ENCODE results near the gene LRGUK.

LRGUK gene, protein sequence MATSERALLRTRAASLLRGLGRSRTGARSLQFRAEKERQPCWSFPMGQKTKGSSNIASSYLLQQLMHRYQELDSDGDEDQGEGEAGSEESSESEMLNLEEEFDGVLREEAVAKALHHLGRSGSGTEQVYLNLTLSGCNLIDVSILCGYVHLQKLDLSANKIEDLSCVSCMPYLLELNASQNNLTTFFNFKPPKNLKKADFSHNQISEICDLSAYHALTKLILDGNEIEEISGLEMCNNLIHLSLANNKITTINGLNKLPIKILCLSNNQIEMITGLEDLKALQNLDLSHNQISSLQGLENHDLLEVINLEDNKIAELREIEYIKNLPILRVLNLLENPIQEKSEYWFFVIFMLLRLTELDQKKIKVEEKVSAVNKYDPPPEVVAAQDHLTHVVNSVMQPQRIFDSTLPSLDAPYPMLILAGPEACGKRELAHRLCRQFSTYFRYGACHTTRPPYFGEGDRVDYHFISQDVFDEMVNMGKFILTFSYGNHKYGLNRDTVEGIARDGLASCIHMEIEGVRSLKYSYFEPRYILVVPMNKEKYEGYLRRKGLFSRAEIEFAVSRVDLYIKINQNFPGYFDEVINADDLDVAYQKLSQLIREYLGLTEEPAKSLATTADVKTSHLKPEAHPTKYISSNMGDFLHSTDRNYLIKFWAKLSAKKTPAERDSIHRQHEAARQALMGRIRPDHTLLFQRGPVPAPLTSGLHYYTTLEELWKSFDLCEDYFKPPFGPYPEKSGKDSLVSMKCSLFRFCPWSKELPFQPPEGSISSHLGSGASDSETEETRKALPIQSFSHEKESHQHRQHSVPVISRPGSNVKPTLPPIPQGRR

DNA sequence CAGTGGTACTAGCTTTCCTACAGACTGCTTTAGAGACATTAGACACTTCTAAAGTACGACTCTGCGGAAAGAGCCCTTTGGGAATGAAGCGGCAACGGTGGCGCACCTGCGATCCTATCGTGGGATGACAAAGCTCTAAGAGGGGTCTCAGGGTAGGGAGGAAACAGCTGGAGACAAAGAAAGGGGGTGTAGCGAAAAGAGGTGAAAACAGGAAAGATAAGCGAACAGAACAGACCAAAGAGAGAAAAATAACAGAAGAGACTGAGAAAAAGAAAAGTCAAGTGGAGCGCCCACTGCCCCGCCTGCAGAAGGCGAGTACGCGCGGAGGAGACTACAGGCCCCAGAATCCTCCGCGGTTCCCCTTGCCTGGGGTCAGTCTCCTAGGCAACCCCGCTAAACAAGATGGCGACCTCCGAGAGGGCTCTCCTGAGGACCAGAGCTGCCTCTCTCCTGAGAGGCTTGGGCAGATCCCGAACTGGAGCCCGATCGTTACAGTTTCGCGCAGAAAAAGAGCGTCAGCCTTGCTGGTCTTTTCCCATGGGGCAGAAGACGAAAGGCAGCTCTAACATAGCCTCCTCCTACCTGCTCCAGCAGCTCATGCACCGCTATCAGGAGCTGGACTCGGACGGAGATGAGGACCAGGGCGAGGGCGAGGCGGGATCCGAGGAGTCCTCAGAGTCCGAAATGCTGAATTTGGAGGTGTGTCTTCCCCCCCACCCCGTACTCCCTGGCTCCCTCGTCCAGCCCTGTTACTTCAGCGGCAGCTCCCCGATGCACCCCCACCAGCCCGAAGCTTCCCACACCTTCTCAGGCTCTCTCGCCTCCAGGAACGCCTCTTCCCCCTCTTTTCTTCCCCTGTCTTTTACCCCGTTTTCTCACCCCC, at the start of gene LRGUK:
Gene LRGUK (plus strand): TSS at position 375 of the 883 bp plus-strand sequence. CDS start 28 bp downstream, at position 403.
- peak; percentile 94 for DNase-seq

DNA sequence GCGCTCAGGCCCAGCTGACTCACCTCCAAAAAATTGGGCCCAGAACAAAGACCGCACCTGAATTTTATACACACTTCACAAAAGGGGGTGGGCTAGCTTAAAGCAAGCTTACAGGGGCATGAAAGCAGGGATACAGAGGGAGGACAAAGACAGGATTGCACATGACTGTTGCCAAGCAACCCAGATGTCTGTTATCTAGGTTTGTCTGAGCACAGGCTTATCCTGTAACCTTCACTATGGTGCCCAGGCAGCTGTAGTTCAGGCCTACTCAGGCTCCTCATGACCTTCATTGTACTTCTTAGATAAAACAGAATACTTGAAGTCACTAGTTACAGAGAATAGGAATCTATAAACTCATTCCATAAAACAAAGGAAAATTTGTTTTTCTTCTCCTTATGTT, 49.6 kb upstream of the LRGUK start:
- DNase-seq: peak; percentile 7

DNA sequence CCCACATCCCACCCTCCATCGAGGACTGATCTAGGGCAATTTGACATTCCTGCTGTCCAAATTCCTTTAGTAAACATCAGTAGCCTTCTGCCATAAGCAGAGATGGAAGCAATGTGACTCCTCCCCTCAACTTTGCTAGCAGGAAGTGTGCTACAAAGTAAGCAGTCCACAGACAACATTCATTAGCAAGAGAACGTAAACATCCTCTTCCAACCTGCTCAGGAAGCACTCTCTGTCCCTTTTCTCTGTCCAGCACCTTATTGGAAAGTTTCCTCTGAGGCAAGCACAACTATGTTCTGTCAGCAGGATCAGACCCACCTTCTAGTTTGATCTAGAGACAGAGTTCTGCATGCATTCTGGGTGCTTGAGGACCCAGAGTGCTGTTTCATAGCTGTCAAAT, 48.1 kb upstream of the LRGUK start:
- no peak for DNase-seq

- no peak for DNase-seq
These were observed 45.4 kb upstream of the LRGUK start for GRCh38 chr7:134081695-134082094.

- no peak for DNase-seq
These were observed 43.2 kb upstream of the LRGUK start for GRCh38 chr7:134083766-134084487.

- no peak for DNase-seq
These were observed 42.5 kb upstream of the LRGUK start for GRCh38 chr7:134084488-134085144.

DNA sequence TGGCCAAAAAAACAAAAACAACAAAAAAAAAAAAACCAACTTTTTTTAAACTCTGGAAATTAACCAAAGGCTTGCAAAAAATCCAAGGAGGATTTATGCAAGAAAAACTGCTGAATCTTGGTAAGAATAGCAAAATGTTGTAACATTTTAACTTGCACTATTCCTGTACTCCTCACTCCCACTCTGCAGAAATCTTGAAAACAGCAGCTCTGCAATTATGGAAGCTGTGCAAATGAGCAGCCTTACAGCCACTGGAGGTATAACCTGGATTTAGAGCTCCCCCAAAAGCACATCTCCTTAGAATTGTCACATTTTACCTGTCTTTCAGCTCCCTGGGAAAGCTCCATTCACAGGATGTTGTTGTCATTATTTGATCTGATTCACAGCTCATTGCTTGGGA, 41.8 kb upstream of the LRGUK start:
- no peak for DNase-seq

DNA sequence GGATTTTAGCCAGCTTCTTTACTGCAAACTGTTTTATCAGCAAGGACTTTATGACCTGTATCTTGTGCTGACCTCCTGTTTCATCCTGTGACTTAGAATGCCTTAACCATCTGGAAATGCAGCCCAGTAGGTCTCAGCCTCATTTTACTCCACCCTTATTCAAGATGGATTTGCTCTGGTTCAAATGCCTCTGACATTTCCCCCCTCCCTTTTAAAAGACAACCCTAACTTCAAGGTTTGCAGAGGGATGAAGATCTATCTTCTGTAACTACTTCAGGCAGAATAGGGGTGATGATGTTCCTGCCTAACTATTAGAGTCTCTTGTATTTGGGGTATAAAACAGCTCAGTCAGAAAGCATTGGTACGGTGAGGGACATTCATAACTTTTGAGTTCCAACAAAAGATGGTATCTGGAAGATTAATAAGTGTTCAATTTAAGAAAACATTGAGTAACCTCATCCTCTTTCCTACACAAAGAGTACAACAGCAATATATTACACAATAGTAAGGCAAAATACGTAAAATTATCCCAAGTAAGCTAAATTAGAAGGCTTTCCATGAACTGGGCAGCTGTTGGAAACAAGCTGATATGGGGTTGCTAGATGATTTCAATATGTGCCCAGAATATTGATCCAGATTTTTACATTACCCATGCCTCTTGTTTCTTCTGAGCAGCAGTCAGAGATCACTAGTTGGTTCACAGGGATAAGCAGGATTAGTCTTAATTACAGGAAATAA, 40.0 kb upstream of the LRGUK start:
- DNase-seq: no peak

GRCh38 chr7:134088199-134088598, 38.9 kb upstream of the LRGUK start:
- DNase-seq: no peak

- no peak for DNase-seq
These were observed 37.7 kb upstream of the LRGUK start for GRCh38 chr7:134089446-134089845.

- DNase-seq: no peak
These were observed 29.1 kb upstream of the LRGUK start for GRCh38 chr7:134098072-134098471.

GRCh38 chr7:134101716-134102115, 25.4 kb upstream of the LRGUK start:
- peak; percentile 39 for DNase-seq

DNA sequence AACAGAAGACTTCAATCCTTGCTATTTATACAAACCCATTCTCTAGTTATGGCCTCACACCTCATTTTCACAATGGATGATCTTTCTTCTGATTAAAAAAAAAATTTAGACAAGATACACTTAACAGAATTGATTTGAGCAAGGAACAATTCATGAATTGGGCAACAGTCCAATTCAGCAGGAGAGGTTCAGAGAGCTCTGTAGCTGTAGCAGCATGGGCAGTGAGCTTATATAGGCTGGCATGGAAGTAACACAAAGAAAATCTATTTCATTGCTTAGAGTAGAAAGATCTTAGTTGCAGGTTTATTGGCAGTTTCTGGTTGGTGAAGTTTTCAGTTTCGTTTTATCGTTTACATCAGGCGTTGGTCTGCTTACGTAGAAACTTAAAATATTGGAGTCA, 23.0 kb upstream of the LRGUK start:
- DNase-seq: no peak

- DNase-seq: no peak
These were observed 21.3 kb upstream of the LRGUK start for GRCh38 chr7:134105841-134106240.

GRCh38 chr7:134108802-134109201, 18.3 kb upstream of the LRGUK start:
- DNase-seq: no peak

DNA sequence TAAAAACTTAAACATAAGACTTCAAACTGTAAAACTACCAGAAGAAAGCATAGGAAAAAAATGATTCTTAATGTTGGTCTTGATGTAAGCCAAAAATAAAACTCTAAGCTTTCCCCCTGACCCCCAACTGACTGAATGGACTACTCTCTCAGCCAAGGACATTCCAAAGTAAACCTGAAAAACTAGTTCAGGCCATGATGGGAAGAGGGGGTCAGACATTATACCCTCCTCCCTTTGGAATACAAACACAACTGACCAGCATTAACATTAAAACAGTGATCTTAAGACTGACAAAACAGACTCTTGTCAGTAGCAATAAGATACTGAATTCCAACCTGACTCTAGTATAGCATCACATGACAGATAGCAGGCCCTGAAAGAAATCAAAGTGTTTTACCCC, 13.5 kb upstream of the LRGUK start:
- DNase-seq: no peak

DNA sequence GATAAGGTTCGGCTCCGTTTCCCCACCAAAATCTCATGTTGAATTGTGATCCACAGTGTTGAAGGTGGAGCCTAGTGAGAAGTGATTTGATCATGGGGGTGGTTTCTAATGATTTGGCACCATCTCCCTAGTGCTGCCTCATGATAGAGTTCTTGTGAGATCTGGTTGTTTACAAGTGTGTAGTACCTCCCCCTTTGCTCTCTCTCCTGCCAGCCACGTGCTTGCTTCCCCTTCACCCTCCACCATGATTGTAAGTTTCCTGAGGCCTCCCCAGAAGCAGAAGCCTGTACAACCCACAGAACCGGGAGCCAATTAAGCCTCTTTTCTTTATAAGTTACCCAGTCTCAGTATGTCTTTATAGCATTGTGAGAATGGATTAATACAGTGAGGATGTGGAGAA, 12.1 kb upstream of the LRGUK start:
- DNase-seq: no peak

DNA sequence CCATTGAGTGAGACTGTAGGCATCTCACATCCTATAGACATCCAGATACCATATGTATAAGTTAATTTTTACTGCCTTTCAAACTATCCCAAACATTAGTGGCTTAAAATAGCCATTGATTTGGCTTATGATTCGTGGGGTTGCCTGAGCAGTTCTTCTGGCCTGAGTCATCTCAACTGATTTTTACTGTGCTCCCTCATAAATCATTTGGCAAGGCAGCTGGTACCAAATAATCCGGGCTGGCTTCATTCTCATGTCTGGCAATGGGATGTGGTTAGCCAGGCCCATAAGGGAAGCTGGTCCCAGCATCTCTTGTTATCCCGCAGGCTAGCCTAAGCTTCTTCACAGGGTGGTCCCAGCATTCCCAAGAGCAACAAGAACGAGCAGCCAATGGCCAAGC, 6.7 kb upstream of the LRGUK start:
- DNase-seq: no peak

GRCh38 chr7:134121632-134122139, 5.5 kb upstream of the LRGUK start:
- DNase-seq: no peak

DNA sequence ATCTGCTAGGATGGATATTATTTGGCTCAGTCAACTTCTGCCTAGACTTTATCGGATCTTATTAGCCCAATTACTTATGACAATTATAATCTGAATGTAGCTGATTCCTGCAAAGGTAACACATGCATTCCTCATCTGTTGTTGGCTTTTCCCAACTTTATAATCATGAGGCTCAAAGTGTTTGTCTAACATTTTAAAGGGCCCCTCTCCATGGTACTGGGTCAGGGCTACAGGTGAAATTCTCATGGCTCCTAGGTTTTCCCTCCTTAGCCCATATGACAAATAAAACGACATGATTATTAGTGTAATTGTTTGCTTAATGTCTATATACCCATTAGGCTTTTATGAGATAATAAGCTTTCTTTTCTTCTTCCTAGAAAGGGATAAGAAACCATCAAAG, 4.2 kb upstream of the LRGUK start:
- no peak for DNase-seq

- peak; percentile 77 for DNase-seq
These were observed 994 bp upstream of the LRGUK start for GRCh38 chr7:134126146-134126545.

Data from retina (tissue), 1 donor.